HEK293 (cell line): ENCODE results near the gene DOCK8.

Experiments used
- CTCF ChIA-PET: fragments of 350-600 bp; formaldehyde crosslinking; extraction: SDS; loops from one replicate; lab custom pipeline; 2021; ENCODE audit warnings: antibody characterized with exemption; lab: Yijun Ruan, JAX
- POLR2A ChIA-PET: fragments of 300-600 bp; formaldehyde crosslinking; extraction: SDS; loops from one replicate; lab custom pipeline; 2020; ENCODE audit warnings: antibody characterized with exemption, inconsistent platforms; lab: Yijun Ruan, JAX
- H3K27ac ChIP-seq: fragments of 200-500 bp; sonication (Bioruptor generic); 2 replicates; pipeline ENCODE4 v1.5.1; 2014; ENCODE audit warnings: low read depth, low read length, control low read depth, inconsistent platforms; ENCODE audit errors: extremely low read depth
- H3K36me3 ChIP-seq, 2 experiments: fragments of 200-500 bp in 1 of 2; sonication (Bioruptor generic) in 1 of 2; 1 replicate in 1 of 2; 2 replicates in 1 of 2; pipeline ENCODE4 v1.5.1; 2014 to 2017; ENCODE audit warnings: inconsistent platforms in 2 of 2, low read length in 2 of 2; ENCODE audit not compliant: control insufficient read depth in 2 of 2, insufficient read depth in 1 of 2
- H3K4me1 ChIP-seq: fragments of 200-500 bp; sonication (Bioruptor generic); 2 replicates; pipeline ENCODE4 v1.5.1; 2014; ENCODE audit warnings: mild to moderate bottlenecking, low read length, inconsistent platforms; ENCODE audit not compliant: control insufficient read depth, insufficient read depth
- H3K4me3 ChIP-seq: 2 replicates; pipeline ENCODE4 v1.5.1; 2011; ENCODE audit warnings: low read depth, mild to moderate bottlenecking, control low read depth, low read length, moderate library complexity
- H3K9me3 ChIP-seq: fragments of 200-500 bp; sonication (Bioruptor generic); 2 replicates; pipeline ENCODE4 v1.5.1; 2014; ENCODE audit warnings: low read depth, low read length, inconsistent platforms; ENCODE audit not compliant: control insufficient read depth, insufficient read depth
- ATF2 ChIP-seq: fragments of 450-650 bp; formaldehyde crosslinking; IDR thresholded peaks from 2 replicates; pipeline ENCODE4 v1.5.1; 2016; ENCODE audit warnings: missing biosample characterization, missing genetic modification characterization, low read depth
- PRDM2 ChIP-seq: fragments of 450-650 bp; formaldehyde crosslinking; IDR thresholded peaks from 2 replicates; pipeline ENCODE4 v1.5.1; 2016; ENCODE audit warnings: missing biosample characterization, missing genetic modification characterization, borderline replicate concordance
- SCRT2 ChIP-seq: fragments of 450-650 bp; formaldehyde crosslinking; IDR thresholded peaks from 2 replicates; pipeline ENCODE4 v1.5.1; 2016; ENCODE audit warnings: missing biosample characterization, missing genetic modification characterization
- ZBTB8A ChIP-seq: fragments of 450-650 bp; formaldehyde crosslinking; IDR thresholded peaks from 2 replicates; pipeline ENCODE4 v1.5.1; 2016; ENCODE audit warnings: missing biosample characterization, missing genetic modification characterization
- ZEB2 ChIP-seq: fragments of 450-650 bp; formaldehyde crosslinking; IDR thresholded peaks from 2 replicates; pipeline ENCODE4 v1.5.1; 2016; ENCODE audit warnings: missing biosample characterization, missing genetic modification characterization
- ZNF174 ChIP-seq: fragments of 450-650 bp; formaldehyde crosslinking; IDR thresholded peaks from 2 replicates; pipeline ENCODE4 v1.5.0; 2017; ENCODE audit warnings: missing biosample characterization, mild to moderate bottlenecking, missing genetic modification characterization
- ZNF449 ChIP-seq: fragments of 450-650 bp; formaldehyde crosslinking; IDR thresholded peaks from 2 replicates; pipeline ENCODE4 v1.5.1; 2017; ENCODE audit warnings: missing biosample characterization, mild to moderate bottlenecking, missing genetic modification characterization, moderate library complexity
- ZNF488 ChIP-seq: fragments of 450-650 bp; formaldehyde crosslinking; IDR thresholded peaks from 2 replicates; pipeline ENCODE4 v1.5.1; 2016; ENCODE audit warnings: missing biosample characterization, missing genetic modification characterization
- ZNF501 ChIP-seq: fragments of 450-650 bp; formaldehyde crosslinking; IDR thresholded peaks from 2 replicates; pipeline ENCODE4 v1.5.1; 2016; ENCODE audit warnings: missing biosample characterization, missing genetic modification characterization
- ZNF544 ChIP-seq: fragments of 450-650 bp; formaldehyde crosslinking; IDR thresholded peaks from 2 replicates; pipeline ENCODE4 v1.5.0; 2017; ENCODE audit warnings: missing biosample characterization, missing genetic modification characterization
- ZNF677 ChIP-seq: fragments of 450-650 bp; IDR thresholded peaks from 2 replicates; pipeline ENCODE4 v1.5.0; 2018; ENCODE audit warnings: missing biosample characterization, mild to moderate bottlenecking, missing genetic modification characterization, moderate library complexity
- ZNF837 ChIP-seq: fragments of 450-650 bp; formaldehyde crosslinking; IDR thresholded peaks from 2 replicates; pipeline ENCODE4 v1.5.1; 2016; ENCODE audit warnings: missing biosample characterization, missing genetic modification characterization

Gene DOCK8

DNA sequence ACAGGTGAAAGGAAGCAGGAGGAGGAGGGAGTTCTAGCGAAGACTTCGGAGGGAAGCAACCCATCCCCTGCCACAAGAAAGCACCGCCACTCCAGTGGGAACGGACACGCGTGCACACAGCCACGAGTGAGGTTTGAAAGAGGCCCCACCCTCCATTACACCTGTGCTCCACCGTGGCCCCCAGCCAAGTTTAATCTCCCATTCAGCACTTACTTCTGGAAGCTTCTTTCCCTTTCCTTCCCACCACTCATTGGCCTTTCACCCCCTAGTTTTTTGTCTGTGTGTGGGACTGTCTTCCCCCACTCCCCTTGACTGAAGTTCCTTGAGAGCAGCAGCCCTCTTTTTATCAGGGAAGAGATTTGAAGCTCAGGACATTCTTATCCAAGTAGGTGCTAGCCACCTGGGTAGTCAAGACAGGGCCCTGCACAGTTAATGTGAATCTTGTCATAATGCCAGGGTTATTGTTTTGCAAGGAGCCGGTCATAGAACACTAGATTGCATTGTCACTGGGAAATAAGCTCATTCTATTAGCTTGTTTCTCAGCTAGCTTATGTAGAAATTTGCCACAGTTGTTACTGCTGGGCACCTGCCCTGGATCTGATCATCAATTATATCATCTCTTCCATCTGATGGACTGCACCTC lies 256.0 kb downstream of the DOCK8 start:
- CTCF ChIA-PET, result interaction anchor here (0.6 to 1.0 kb wide), 3 partner anchors 102 to 539 kb away, joined by 3 read pairs; no protein-coding TSS in a partner anchor
- POLR2A ChIA-PET, result interaction anchor here (0.5 to 1.3 kb wide), 2 partner anchors 26 to 62 kb away, joined by 3 to 9 read pairs; no protein-coding TSS in a partner anchor
- Histone ChIP-seq H3K4me3 (peak overlapping the region; percentile 28), H3K27ac (0 out of 2 replicates have a peak overlapping the region, but pooled peaks have one; percentile 12), H3K4me1 (peaks cover 7% of the 10 kb centered on the region; the same call in 1 of the 2 replicates), H3K9me3 (no peaks in the 10 kb centered on the region), H3K36me3 (peaks cover 0 to 7% of the 10 kb centered on the region in 2 experiments; a peak in 1 of 3 replicates)
- TF ChIP-seq ZNF488 (tag by site-specific recombination) (no peak), ZNF501 (peak; percentile 37; the same call in 1 of the 2 replicates), SCRT2 (tag by site-specific recombination) (0 out of 2 replicates have a peak, but pooled peaks have one; percentile 53)

DNA sequence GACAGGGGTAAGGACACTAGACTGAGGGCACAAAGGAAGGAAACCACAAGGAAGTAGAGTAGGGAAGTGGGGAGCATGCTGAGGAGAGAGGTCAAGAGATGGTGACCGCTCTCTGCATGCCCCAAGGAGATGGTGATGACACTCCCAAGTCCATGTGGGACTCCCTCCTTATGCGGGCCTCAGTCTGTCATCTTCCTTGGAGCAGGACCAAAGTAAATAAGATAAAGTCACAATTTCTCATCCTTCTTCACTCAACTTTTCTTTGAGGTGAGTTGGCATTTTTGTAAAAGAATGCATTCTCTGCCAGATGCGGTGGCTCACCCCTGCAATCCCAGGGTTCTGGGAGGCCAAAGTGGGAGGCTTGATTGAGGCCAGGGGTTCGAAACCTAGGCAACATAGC lies 256.7 kb downstream of the DOCK8 start:
- H3K27ac ChIP-seq, result no peak overlapping the region
- ChIA-PET POLR2A (interaction anchor here (0.5 to 1.3 kb wide), 2 partner anchors 27 to 61 kb away, joined by 3 to 9 read pairs; no protein-coding TSS in a partner anchor), CTCF (interaction anchor here (0.6 to 0.8 kb wide), 2 partner anchors 102 to 142 kb away, joined by 3 read pairs; no protein-coding TSS in a partner anchor)
- peaks cover 0 to 7% of the 10 kb centered on the region in 2 experiments; a peak in 1 of 3 replicates for H3K36me3 ChIP-seq
- H3K4me3 ChIP-seq, result no peak overlapping the region
- H3K4me1 ChIP-seq, result peaks cover 7% of the 10 kb centered on the region; the same call in 1 of the 2 replicates
- TF ChIP-seq ZNF449 (tag by site-specific recombination) (no peak), ZNF837 (tag by site-specific recombination) (no peak), ZBTB8A (tag by site-specific recombination) (no peak), ZNF174 (no peak), ATF2 (tag by site-specific recombination) (no peak), ZNF677 (tag by site-specific recombination) (no peak), PRDM2 (tag by site-specific recombination) (no peak), ZEB2 (tag by site-specific recombination) (no peak), ZNF544 (tag by site-specific recombination) (no peak)
- H3K9me3 ChIP-seq, result no peaks in the 10 kb centered on the region
